GM12892 (cell line): ENCODE results near the gene SOX5.

ENCODE experiments used
- DNase-seq: peaks from one replicate; pipeline ENCODE4 v3.0.0; 2011; ENCODE audit not compliant: insufficient read length
- FAIRE-seq: peaks from 2 replicates; lab custom pipeline; 2011; peaks lifted over from hg19 to GRCh38; lab: Jason Lieb, UNC
- POLR2A ChIP-seq: IDR thresholded peaks from 2 replicates; pipeline ENCODE4 v1.6.1; 2011; ENCODE audit warnings: low read depth, low read length, control low read depth
- POLR2AphosphoS5 ChIP-seq: IDR thresholded peaks from 2 replicates; pipeline ENCODE4 v1.6.1; 2011; ENCODE audit warnings: low read depth, low read length, control low read depth
- TAF1 ChIP-seq: IDR thresholded peaks from 2 replicates; pipeline ENCODE4 v1.6.1; 2011; ENCODE audit warnings: low read depth, mild to moderate bottlenecking, control low read depth, low read length, borderline replicate concordance

The SOX5 gene

GRCh38 chr12:23757541-23757962, 191.9 kb downstream of the SOX5 start:
- no peak for TF ChIP-seq TAF1
- TF ChIP-seq POLR2AphosphoS5: no peak
- no peak for TF ChIP-seq POLR2A
- no peak for DNase-seq
- FAIRE-seq: no peak

DNA sequence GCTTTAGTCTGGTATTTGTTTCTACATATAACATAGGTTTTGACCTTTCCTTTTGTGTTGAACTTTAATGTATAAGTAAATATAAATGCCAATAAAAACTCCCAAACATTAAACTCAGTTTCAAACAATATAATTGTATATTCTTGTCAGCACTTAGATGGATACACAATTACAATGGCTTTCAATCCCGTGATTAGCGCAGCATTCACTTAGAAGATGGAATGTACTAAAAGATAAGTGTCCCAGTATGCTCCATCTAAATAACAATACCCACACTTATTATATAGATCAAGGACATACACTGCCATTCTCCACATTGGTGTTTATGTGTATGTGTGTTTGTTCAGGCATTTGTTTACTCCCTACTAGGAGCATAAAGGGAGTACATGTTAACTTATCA, 193.1 kb downstream of the SOX5 start:
- TF ChIP-seq POLR2A: no peak
- no peak for TF ChIP-seq POLR2AphosphoS5
- no peak for TF ChIP-seq TAF1
- FAIRE-seq (no peak), DNase-seq (no peak)

- FAIRE-seq (no peak), DNase-seq (no peak)
Observed at GRCh38 chr12:23753628-23754365, 195.7 kb downstream of the SOX5 start.

GRCh38 chr12:23752245-23752644, 197.2 kb downstream of the SOX5 start:
- TF ChIP-seq POLR2AphosphoS5: no peak
- TF ChIP-seq POLR2A: no peak
- no peak for TF ChIP-seq TAF1
- DNase-seq (no peak), FAIRE-seq (no peak)

More at GRCh38 chr12:23753628-23754365, 195.7 kb downstream of the SOX5 start:
- TF ChIP-seq POLR2AphosphoS5: no peak
- no peak for TF ChIP-seq TAF1
- TF ChIP-seq POLR2A: no peak

- no peak for TF ChIP-seq TAF1
- TF ChIP-seq POLR2AphosphoS5: no peak
- TF ChIP-seq POLR2A: no peak
- DNase-seq (no peak), FAIRE-seq (no peak)
Observed at GRCh38 chr12:23751641-23752040, 197.8 kb downstream of the SOX5 start.

- no peak for TF ChIP-seq POLR2AphosphoS5
- no peak for TF ChIP-seq POLR2A
- no peak for TF ChIP-seq TAF1
- FAIRE-seq (no peak), DNase-seq (no peak)
Observed at GRCh38 chr12:23750923-23751322, 198.5 kb downstream of the SOX5 start.

DNA sequence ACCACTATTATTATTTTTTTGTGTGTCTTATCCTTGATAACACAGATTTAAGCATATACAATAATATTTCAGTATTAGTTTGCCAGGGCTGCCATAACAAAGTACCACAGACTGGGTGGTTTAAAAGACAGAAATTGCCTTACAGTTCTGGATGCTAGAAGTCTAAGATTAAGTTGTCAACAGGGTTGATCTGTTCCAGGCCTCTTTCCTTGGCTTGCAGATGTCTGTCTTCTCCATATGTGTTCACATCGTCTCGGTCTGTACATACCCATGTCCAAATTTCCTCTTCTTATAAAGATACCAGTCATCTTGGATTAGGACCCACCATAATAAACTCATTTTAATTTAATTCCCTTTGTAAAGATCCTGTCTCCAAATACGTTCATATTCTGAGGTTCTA, 204.8 kb downstream of the SOX5 start:
- no peak for FAIRE-seq
- no peak for DNase-seq
- TF ChIP-seq POLR2A (no peak), POLR2AphosphoS5 (no peak), TAF1 (no peak)

DNA sequence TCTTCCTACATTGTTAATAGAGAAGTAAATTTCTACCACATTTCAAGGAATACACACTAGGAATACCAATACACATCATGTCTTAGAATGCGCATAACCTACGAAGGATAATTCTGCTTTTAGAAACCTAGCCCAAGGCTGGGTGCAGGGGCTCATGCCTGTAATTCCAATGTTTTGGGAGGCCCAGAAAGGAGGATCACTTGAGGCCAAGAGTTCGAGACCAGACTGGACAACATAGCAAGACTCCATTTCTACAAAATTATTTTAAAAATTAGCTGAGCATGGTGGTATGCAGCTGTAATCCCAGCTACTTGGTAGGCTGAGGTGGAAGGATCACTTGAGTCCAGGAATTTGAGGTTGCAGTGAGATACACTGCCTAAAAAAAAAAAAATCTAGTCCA, 206.9 kb downstream of the SOX5 start:
- DNase-seq (no peak), FAIRE-seq (no peak)
- TF ChIP-seq TAF1 (no peak), POLR2A (no peak), POLR2AphosphoS5 (no peak)

DNA sequence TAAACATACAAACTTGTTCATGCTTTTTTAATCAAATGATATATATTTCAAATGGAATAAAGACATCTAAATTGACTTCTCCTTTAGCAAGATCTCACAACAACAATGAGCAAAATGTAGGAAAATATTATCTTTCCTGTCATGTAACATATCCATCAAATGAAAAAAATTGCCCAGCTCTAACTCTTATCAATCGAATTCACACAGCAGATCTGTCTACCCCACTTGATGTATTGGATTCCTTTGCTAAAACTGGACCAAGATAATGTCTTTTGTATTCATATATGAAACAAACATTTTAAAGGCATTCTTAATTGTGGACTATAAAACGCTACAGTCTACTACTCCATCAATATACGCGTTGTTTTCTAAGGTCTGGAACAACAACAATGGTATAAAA, 218.0 kb downstream of the SOX5 start:
- DNase-seq (no peak), FAIRE-seq (no peak)
- TF ChIP-seq POLR2AphosphoS5 (no peak), POLR2A (no peak)

- no peak for DNase-seq
- FAIRE-seq: no peak
- no peak for TF ChIP-seq POLR2AphosphoS5
- no peak for TF ChIP-seq TAF1
- TF ChIP-seq POLR2A: no peak
Observed at GRCh38 chr12:23731035-23731434, 218.4 kb downstream of the SOX5 start.

DNA sequence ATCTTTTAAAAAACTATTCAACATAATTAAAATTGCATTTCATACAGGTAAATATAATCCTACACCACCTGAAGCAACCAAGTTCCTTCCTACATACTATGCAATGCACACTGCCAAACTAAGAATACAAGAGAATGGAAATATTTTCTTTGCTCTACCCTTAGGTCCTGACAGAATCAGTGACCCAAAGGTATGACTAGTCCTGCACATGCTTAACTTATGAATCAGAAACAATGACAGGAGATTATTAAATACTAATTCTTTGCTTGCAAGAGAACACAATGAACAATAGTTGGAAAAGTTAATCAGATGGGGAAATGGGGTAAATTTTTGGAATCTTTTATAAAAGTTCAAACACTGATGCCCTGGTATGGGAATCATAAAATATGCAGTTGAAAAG, 220.1 kb downstream of the SOX5 start:
- FAIRE-seq (no peak), DNase-seq (no peak)
- no peak for TF ChIP-seq POLR2AphosphoS5
- no peak for TF ChIP-seq TAF1
- no peak for TF ChIP-seq POLR2A

GRCh38 chr12:23726646-23727045, 222.8 kb downstream of the SOX5 start:
- FAIRE-seq: no peak
- TF ChIP-seq TAF1: no peak
- no peak for TF ChIP-seq POLR2AphosphoS5
- no peak for TF ChIP-seq POLR2A
- no peak for DNase-seq
